B cell (primary cell): Measurements from ENCODE around the gene HDC.

Source experiments
- EZH2 ChIP-seq: IDR thresholded peaks from 2 replicates; pipeline ENCODE4 v1.6.1; 2012; ENCODE audit warnings: borderline replicate concordance, low read depth, mild to moderate bottlenecking, moderate library complexity, low read length; ENCODE audit not compliant: insufficient read depth, poor library complexity, severe bottlenecking
- TF ChIP-seq, protein P1 (sequence below): fragments of 200-600 bp; IDR thresholded peaks from one replicate; pipeline ENCODE4 v1.8.0; 2022; ENCODE audit warnings: antibody characterized with exemption, mild to moderate bottlenecking

GRCh38 chr15:50262533-50262932, 3.0 kb downstream of the HDC start:
- TF ChIP-seq, protein P1, sequence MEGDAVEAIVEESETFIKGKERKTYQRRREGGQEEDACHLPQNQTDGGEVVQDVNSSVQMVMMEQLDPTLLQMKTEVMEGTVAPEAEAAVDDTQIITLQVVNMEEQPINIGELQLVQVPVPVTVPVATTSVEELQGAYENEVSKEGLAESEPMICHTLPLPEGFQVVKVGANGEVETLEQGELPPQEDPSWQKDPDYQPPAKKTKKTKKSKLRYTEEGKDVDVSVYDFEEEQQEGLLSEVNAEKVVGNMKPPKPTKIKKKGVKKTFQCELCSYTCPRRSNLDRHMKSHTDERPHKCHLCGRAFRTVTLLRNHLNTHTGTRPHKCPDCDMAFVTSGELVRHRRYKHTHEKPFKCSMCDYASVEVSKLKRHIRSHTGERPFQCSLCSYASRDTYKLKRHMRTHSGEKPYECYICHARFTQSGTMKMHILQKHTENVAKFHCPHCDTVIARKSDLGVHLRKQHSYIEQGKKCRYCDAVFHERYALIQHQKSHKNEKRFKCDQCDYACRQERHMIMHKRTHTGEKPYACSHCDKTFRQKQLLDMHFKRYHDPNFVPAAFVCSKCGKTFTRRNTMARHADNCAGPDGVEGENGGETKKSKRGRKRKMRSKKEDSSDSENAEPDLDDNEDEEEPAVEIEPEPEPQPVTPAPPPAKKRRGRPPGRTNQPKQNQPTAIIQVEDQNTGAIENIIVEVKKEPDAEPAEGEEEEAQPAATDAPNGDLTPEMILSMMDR, result no peak
- TF ChIP-seq EZH2, result no peak
